Ascending aorta (tissue), 2 donors: Measurements from ENCODE around the gene IQCN. TPM values are rescaled to one million over a fixed set of nuclear protein-coding genes. Genes with fewer than 3 reads are reported as not detected.

Experiments used
- DNase-seq, 2 donors: peaks; one replicate each; pipeline ENCODE4 v3.0.0-alpha.2; 2019; ENCODE audit warnings: low spot score in 2 of 2
- H3K27ac ChIP-seq, 2 donors: fragments of 200-600 bp; sonication (generic); one replicate each; pipeline ENCODE4 v1.5.1; 2016 to 2017; ENCODE audit warnings: mild to moderate bottlenecking in 1 of 2
- H3K27me3 ChIP-seq: fragments of 200-600 bp; sonication (generic); one replicate; pipeline ENCODE4 v1.5.1; 2017
- H3K36me3 ChIP-seq, 2 donors: fragments of 200-600 bp; sonication (generic); one replicate each; pipeline ENCODE4 v1.5.1; 2016
- H3K4me1 ChIP-seq, 2 donors: fragments of 200-600 bp; sonication (generic); one replicate each; pipeline ENCODE4 v1.5.1; 2016 to 2017; ENCODE audit warnings: mild to moderate bottlenecking in 1 of 2
- H3K4me3 ChIP-seq, 2 donors: fragments of 200-600 bp; sonication (generic); one replicate each; pipeline ENCODE4 v1.5.1; 2016 to 2017; ENCODE audit warnings: mild to moderate bottlenecking in 1 of 2
- H3K9me3 ChIP-seq, 2 donors: fragments of 200-600 bp; sonication (generic); one replicate each; pipeline ENCODE4 v1.5.1; 2016
- CTCF ChIP-seq, 3 experiments: fragments of 200-600 bp in 2 of 3; fragments of 450-650 bp in 1 of 3; sonication (generic) in 2 of 3; IDR thresholded peaks; one replicate each; pipeline ENCODE4 v1.5.1; 2016 to 2019; ENCODE audit warnings: antibody characterized with exemption in 3 of 3, mild to moderate bottlenecking in 1 of 3, moderate library complexity in 1 of 3
- intact Hi-C: fragments of 100-400 bp; cut with DNase I; formaldehyde crosslinking; loops from one replicate; pipeline ENCODE4 v1.15.1; 2023
- total RNA-seq: library from RNA; depleted of rRNA; stranded (reverse); fragments of >200 nt; gene quantifications from one replicate; pipeline ENCODE4 v1.1.0, GENCODE V29; 2016

Gene IQCN
- total RNA-seq, 1 donor from 2014 or later, result 51.2 TPM

- Histone ChIP-seq H3K27me3 (no peaks in the 10 kb centered on the region), H3K36me3 (no peaks in the 10 kb centered on the region), H3K4me1 (peaks cover 4 to 19% of the 10 kb centered on the region in 2 donors), H3K27ac (no peak overlapping the region), H3K9me3 (no peaks in the 10 kb centered on the region), H3K4me3 (peak overlapping the region in 1 of 2 donors; percentile 81)
- intact Hi-C loops, result no loop called here
- no peak for DNase-seq
- TF ChIP-seq CTCF (IDR thresholded peaks at IDR 0.05), result no peak
These were observed 46.8 kb upstream of the IQCN start for GRCh38 chr19:18320865-18321733.

- Histone ChIP-seq H3K9me3 (no peaks in the 10 kb centered on the region), H3K4me1 (peaks cover 4 to 19% of the 10 kb centered on the region in 2 donors), H3K4me3 (no peak overlapping the region), H3K36me3 (no peaks in the 10 kb centered on the region), H3K27me3 (no peaks in the 10 kb centered on the region), H3K27ac (no peak overlapping the region)
- intact Hi-C loops, result no loop called here
- DNase-seq, result no peak
- no peak for TF ChIP-seq CTCF (IDR thresholded peaks at IDR 0.05)
These were observed 45.4 kb upstream of the IQCN start for GRCh38 chr19:18319591-18320135.

- Histone ChIP-seq H3K9me3 (no peaks in the 10 kb centered on the region), H3K27me3 (no peaks in the 10 kb centered on the region), H3K27ac (peak overlapping the region; percentile 27 to 58), H3K36me3 (no peaks in the 10 kb centered on the region), H3K4me3 (no peak overlapping the region), H3K4me1 (peaks cover 4 to 20% of the 10 kb centered on the region in 2 donors)
- DNase-seq, result no peak
- intact Hi-C loops, result no loop called here
- TF ChIP-seq CTCF (IDR thresholded peaks at IDR 0.05), result no peak
These were observed 43.9 kb upstream of the IQCN start for GRCh38 chr19:18317961-18318800.

GRCh38 chr19:18313398-18313797 lies 39.1 kb upstream of the IQCN start:
- H3K9me3 ChIP-seq, result no peaks in the 10 kb centered on the region
- no peaks in the 10 kb centered on the region for H3K27me3 ChIP-seq
- H3K36me3 ChIP-seq, result peaks cover 12 to 18% of the 10 kb centered on the region in 2 donors
- H3K27ac ChIP-seq, result peak overlapping the region; percentile 80 to 84
- intact Hi-C loops, result no loop called here
- no peak for DNase-seq
- no peak for TF ChIP-seq CTCF (IDR thresholded peaks at IDR 0.05)
- H3K4me3 ChIP-seq, result no peak overlapping the region
- H3K4me1 ChIP-seq, result peaks cover 0 to 18% of the 10 kb centered on the region in 2 donors

- DNase-seq, result no peak
- intact Hi-C loops, result no loop called here
- Histone ChIP-seq H3K36me3 (peaks cover 12 to 18% of the 10 kb centered on the region in 2 donors), H3K27ac (peak overlapping the region in 1 of 2 donors; percentile 29), H3K4me1 (peaks cover 6 to 31% of the 10 kb centered on the region in 2 donors), H3K27me3 (no peaks in the 10 kb centered on the region), H3K9me3 (no peaks in the 10 kb centered on the region), H3K4me3 (no peak overlapping the region)
- TF ChIP-seq CTCF (IDR thresholded peaks at IDR 0.05), result no peak
These were observed 37.9 kb upstream of the IQCN start for GRCh38 chr19:18312092-18312534.
